DMS 273 (cell line): ENCODE measurements around the gene ABHD2.
"Not testable (repeated sequence)": the region's sequence is repeated elsewhere in the genome, so short reads cannot be mapped to it uniquely, and the experiment has no call there.

Experiments
- DNase-seq: peaks from one replicate; lab custom pipeline; 2025; ENCODE audit not compliant: unreplicated experiment; lab: John Stamatoyannopoulos, UW

The ABHD2 gene

DNA sequence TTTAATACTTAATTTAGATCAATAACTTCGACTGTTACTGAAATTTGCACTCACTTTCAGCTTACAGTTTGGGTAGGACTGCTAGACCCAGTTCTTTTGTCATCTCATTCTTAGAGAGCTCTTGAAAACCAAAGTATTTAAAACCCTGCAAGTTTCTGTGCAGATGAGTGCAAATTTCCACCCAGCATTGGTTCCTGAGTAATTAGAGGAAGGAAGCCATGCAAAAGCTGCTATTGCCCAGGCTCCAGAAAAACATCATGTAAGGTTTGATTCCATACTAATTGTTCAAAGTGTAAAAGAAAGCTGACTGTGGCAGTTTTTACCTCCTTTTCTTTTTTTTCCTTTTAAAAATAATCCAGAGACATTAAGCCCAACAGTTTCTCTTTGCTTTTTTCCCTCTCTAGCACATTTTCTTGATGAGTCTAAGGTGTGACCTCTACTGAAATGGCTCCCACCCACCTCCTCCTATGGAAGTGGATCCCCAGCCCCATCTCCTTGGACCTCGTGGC is 30.3 kb downstream of the ABHD2 start:
- DNase-seq = no peak

DNA sequence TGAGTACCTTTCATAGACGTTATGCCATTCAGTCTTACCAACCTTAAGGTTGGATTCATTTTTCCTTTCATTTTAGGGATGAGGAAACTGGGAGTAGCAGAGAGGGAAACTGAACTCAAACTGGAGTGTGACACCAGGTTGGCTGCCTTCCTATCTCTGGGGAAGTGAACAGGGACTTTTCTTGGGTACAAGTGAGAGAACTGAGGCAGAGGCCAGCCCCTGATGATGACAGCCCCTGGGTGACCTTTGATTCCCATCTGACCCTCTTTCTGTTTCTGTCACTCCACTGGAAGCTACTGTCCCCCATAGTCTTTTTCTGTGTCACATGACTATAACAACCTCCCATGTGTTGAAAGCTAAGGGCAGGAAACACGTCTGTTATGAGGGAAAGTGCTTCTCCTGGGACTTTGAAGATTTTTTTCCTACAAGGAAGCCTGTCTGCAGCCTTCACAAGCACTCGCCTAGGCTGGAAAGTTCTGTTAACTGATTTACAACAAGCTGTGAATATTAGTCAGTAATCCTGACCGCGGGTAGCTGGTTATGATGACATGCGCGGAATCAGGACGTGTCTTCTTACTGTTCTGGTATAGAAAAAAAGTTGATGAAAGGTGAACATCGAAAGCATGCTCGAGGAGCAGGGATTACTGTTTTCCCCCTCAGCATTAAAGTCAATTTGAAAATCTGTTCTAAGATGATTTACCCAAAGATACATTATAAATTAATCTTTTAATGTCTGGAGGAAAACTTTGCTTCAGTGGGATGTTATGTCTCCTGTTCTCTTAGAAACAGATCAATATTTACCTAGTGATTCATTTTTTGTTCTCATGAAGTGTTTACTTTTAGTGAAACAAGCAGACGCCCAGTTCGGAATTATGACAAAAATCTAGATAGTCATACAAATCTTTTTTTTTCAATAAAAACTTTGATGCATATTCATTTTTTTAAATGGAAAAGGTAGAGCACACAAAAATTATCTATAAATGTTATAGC is 31.5 kb downstream of the ABHD2 start:
- no peak for DNase-seq

GRCh38 chr15:89120479-89121000 is 32.3 kb downstream of the ABHD2 start:
- DNase-seq = not testable (repeated sequence)

GRCh38 chr15:89121414-89121813 is 33.2 kb downstream of the ABHD2 start:
- DNase-seq = peak; percentile 47

GRCh38 chr15:89122505-89123180 is 34.4 kb downstream of the ABHD2 start:
- DNase-seq = no peak

GRCh38 chr15:89123181-89123525 is 34.9 kb downstream of the ABHD2 start:
- no peak for DNase-seq

DNA sequence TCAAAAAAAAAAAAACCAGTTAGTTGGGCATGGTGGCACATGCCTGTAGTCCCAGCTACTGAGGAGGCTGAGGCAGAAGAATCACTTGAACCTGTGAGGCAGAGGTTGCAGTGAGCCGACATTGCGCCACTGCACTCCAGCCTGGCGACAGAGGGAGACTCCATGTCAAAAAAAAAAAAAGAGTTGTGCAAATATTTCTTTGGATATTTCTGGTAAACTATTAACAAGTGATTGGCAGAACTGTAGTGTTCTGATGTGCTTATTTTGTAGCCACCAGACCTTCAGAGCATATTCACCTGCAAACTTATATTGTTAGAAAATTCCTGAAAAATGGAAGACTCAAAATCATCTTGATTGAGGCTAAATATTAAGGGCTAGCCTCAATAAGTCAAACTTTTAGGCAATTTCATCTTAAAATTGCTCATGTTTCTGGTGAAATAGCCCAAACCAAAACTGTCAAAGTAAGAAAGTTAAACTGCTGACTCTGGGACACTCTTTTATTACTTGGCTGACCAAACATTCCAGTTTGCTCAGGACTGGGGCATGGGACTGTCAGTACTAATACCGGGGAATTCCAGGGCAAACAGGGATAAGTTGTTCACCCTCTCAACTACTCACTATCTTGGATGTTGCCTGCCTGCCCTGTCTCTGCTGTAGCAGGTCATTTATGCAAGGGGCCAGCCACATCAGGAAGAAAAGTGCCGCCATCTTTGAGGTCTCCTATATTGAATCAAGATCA is 37.0 kb downstream of the ABHD2 start:
- DNase-seq = no peak

DNA sequence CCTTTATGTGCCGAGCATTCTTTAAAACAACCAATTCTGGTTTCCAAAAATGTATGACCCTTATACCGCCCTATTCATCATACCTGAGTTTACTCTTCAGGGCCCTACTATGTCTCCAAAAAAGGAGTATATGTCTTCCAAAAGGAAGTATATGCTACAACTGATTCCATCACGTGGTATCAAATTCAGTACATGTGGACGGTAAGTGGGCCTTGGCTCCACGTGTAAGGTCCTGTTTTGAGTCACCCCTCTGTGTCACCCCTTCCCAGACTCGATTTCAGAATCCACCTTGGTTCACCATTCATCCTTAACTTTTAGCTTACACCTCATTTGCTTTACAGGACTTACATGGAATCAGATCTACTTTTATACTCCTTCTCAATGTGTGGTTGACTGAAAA is 37.8 kb downstream of the ABHD2 start:
- no peak for DNase-seq

- DNase-seq = peak; percentile 92
Observed at GRCh38 chr15:89127054-89127702, 38.9 kb downstream of the ABHD2 start.

DNA sequence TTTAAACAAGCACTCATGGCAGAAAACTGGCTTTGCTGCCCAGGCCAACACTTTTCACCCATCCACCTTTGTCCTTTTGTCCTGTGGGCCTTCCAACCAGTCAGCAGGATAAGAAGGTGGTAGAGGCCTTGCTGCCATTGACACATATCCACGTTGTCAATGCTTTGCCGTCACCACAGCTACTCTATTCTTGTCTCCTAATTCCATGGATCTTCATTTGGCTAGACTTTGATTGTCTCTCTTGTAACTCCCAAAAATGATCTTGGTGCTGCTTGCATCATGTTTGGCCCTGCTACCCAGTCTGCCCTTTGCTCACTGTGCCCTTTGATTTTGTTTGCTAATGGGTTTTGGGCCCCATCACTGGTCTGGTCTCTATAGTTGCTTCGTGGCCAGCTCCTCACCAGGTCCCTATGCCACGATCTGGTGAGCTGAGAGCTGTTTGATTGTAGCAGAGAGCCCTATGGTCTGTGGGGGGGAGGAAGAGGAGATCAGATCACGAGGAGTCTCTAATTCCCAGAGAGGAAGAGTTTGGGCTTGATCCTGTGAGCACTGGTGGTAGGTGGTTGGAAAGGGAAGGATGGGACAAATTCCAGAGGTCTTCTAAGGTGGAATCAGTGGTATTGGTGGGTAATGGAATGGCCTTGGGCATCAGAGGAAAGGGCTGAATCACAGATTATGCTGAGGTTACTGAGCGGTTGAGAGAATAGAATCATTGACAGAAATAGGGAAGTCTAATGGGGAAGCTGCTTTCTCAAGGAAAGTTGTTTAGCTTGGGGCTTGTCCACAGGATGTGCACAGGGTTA is 40.3 kb downstream of the ABHD2 start:
- no peak for DNase-seq

DNA sequence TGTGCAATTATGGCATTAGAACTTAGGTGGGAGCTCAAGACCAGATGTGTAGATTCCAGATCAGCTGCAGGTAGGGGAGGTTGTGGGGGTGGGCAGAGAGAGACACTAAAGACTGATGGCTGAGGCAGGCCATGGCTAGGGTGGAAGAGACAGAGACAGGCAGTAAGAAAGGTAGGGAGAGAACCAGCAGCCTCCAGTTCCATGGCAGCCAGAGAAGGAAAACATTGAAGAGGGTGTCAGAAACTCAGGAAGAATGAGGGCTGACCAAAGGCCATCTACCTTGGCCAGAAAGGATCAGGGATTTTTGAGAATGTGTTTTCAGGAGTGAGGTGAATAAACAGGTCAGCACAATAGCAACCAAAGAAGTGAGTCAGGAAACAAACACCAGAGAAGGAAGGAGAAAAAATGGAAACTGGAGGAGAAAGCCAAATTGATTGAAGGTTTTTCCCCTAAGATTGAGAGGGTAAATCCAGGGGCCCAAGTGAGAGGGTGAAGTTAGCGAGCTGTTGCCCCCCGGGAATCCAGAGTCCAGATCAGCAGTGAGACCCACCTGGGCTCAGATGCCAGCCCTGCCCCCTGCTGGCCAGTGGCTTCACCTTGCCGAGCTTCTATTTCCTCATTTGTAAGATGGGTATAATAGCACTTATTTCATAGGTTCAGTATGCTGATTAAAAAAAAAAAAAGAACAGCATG is 41.0 kb downstream of the ABHD2 start:
- peak; percentile 49 for DNase-seq

DNA sequence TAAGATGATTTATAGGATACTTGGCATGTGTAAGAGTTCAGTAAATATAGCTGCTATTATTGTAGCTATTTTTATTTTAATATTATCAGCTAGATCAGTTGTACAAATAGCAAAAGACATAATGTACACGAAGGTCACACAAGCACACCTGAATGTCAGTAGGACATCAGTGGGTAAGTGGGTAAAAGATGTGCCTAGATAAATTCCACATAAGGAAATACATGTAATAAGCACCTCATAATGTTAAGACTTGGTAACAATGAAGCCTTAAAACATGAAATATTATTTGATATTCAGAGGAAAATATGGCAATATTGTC is 41.5 kb downstream of the ABHD2 start:
- DNase-seq = no peak

GRCh38 chr15:89130201-89130600 is 41.9 kb downstream of the ABHD2 start:
- DNase-seq = no peak

- no peak for DNase-seq
Observed at GRCh38 chr15:89131731-89132130, 43.5 kb downstream of the ABHD2 start.

- DNase-seq = no peak
Observed at GRCh38 chr15:89132611-89133507, 44.6 kb downstream of the ABHD2 start.

DNA sequence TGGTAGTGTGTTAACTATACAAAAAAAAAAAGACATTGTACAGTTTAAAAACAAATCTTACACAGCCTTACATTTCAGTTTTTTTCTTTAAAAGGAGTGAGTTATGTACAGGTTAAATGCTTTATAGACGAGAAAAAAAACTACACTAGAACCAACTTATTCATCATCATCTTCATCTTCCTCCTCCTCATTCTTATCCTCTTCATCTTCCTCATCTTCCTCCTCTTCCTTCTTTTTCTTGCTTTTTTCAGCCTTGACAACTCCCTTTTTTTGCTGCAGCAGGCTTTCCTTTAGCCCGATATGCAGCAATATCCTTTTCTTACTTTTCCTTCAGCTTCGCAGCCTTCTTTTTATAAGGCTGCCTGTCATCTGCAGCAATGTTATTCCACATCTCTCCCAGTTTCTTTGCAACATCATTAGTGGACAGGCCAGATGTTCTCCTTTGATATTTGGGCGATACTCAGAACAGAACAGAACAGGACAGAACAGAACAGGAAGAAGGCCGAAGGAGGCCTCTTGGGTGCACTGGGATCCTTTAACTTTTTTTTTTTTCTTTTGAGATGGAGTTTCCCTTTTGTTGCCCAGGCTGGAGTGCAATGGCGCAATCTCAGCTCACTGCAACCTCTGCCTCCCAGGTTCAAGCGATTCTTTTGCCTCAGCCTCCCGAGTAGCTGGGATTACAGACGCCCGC is 47.3 kb downstream of the ABHD2 start:
- DNase-seq = not testable (repeated sequence)

- no peak for DNase-seq
Observed at GRCh38 chr15:89136078-89136806, 48.0 kb downstream of the ABHD2 start.
